Adrenal gland (tissue), 12 donors: ENCODE data around the gene CIB4. TPM values are rescaled to one million over a fixed set of nuclear protein-coding genes. Genes with fewer than 3 reads are reported as not detected.

Experiments used
- DNase-seq, 7 donors: peaks; one replicate each; pipeline ENCODE4 v3.0.0-alpha.2; 2019 to 2020
- H3K27ac ChIP-seq, 5 donors: fragments of 200-600 bp; sonication (generic) in 4 of 5; 1 replicate in 3 of 5; 2 replicates in 2 of 5; pipeline versions ENCODE4 v1.5.1 to v1.8.0; 2016 to 2020; ENCODE audit warnings: mild to moderate bottlenecking in 1 of 5
- H3K27me3 ChIP-seq: fragments of 200-600 bp; 2 replicates; pipeline ENCODE4 v1.8.0; 2021
- H3K36me3 ChIP-seq, 2 donors: fragments of 200-600 bp; replicated peaks in 1 of 2; 1 replicate in 1 of 2; 2 replicates in 1 of 2; pipeline versions ENCODE4 v1.5.1 to v1.8.0; 2018 to 2022
- H3K4me1 ChIP-seq, 2 donors: fragments of 200-600 bp; replicated peaks in 1 of 2; 1 replicate in 1 of 2; 2 replicates in 1 of 2; pipeline versions ENCODE4 v1.5.1 to v1.8.0; 2018 to 2021
- H3K4me3 ChIP-seq, 4 donors: fragments of 200-600 bp; sonication (generic) in 3 of 4; one replicate each; pipeline ENCODE4 v1.5.1; 2016 to 2018
- H3K9me3 ChIP-seq, 3 donors: fragments of 200-600 bp; sonication (generic) in 1 of 3; replicated peaks in 1 of 3; 1 replicate in 2 of 3; 2 replicates in 1 of 3; pipeline versions ENCODE4 v1.5.1 to v1.8.0; 2016 to 2021
- CTCF ChIP-seq, 6 experiments: fragments of 450-650 bp in 4 of 6; fragments of 200-600 bp in 2 of 6; sonication (generic) in 1 of 6; IDR thresholded peaks; 1 replicate in 5 of 6; 2 replicates in 1 of 6; pipeline versions ENCODE4 v1.5.1 to v1.8.0; 2016 to 2021; ENCODE audit warnings: antibody characterized with exemption in 6 of 6, mild to moderate bottlenecking in 2 of 6, moderate library complexity in 1 of 6
- POLR2A ChIP-seq, 2 donors: fragments of 450-650 bp; IDR thresholded peaks; one replicate each; pipeline ENCODE4 v1.6.1; 2017; ENCODE audit warnings: antibody characterized with exemption in 2 of 2, mild to moderate bottlenecking in 2 of 2, moderate library complexity in 1 of 2
- WGBS, 4 donors: extraction: QIAGEN DNeasy Blood & Tissue Kit in 2 of 4; methylation state at CpG; one replicate each; pipeline versions ENCODE4 v1.1.5 to v1.1.7; 2013 to 2017; 5-methylcytosine and 5-hydroxymethylcytosine counted together
- intact Hi-C, 2 donors: fragments of 100-400 bp; cut with DNase I; formaldehyde crosslinking; loops; one replicate each; pipeline versions ENCODE4 v1.14.1 to v1.15.0; 2022 to 2023
- polyA plus RNA-seq, 3 donors: library from polyadenylated mRNA; stranded (reverse); fragments of 200-250 nt in 2 of 3; fragments of 350-450 nt in 1 of 3; fragmentation: Illumina TruSeq in 1 of 3; extraction: RNeasy Lipid Tissue Mini Kit (QIAGEN cat#74804) in 1 of 3; gene quantifications; one replicate each; pipeline ENCODE4 v1.2.3, GENCODE V29; 2013 to 2014
- total RNA-seq, 9 donors: library from RNA; depleted of rRNA in 4 of 9; stranded (reverse); fragments of >200 nt in 4 of 9; fragments of 120-200 nt in 1 of 9; fragmentation: NEBNext Ultra II Directional in 1 of 9; extraction: Animal tissue kit (Norgen Biotek cat#: 25700) in 1 of 9; gene quantifications; one replicate each; pipeline versions ENCODE4 v1.1.0 to v1.2.4, GENCODE V29; 2013 to 2023
- donor health status: healthy with polysubstance abuse.
- donor health status: Bipolar disorder and iron deficiency.
- donor health status: DM: yes; HTN: yes; CAD: no.
- donor health status: DM: no; HTN: no; CAD: no.
- donor health status: DM: no; HTN: no; CAD: no.
- donor health status: DM: yes; HTN: yes; CAD: no.

CIB4 gene
- total and polyA plus RNA-seq, 12 donors = 2.2 to 10.1 (median 3.5) TPM; not detected in 2

GRCh38 chr2:26540961-26541360 lies 100.2 kb downstream of the CIB4 start:
- TF ChIP-seq CTCF (IDR thresholded peaks at IDR 0.05) = no peak
- TF ChIP-seq POLR2A (IDR thresholded peaks at IDR 0.05) = no peak
- DNase-seq = no peak
- Histone ChIP-seq H3K27me3 (no peaks in the 10 kb centered on the region), H3K9me3 (no peaks in the 10 kb centered on the region), H3K4me1 (no peaks in the 10 kb centered on the region), H3K27ac (no peak overlapping the region), H3K36me3 (no peaks in the 10 kb centered on the region), H3K4me3 (no peak overlapping the region)
- WGBS, 4 donors = 55 to 65% (median 63%) methylated on average over 6 of the region's 6 CpGs
- intact Hi-C loops = no loop called here

GRCh38 chr2:26540306-26540705 lies 100.9 kb downstream of the CIB4 start:
- H3K9me3 ChIP-seq = no peaks in the 10 kb centered on the region
- no peak for TF ChIP-seq CTCF (IDR thresholded peaks at IDR 0.05)
- TF ChIP-seq POLR2A (IDR thresholded peaks at IDR 0.05) = no peak
- DNase-seq = no peak

GRCh38 chr2:26537826-26538475 lies 103.2 kb downstream of the CIB4 start:
- Histone ChIP-seq H3K27ac (no peak overlapping the region), H3K9me3 (no peaks in the 10 kb centered on the region), H3K27me3 (no peaks in the 10 kb centered on the region), H3K4me3 (no peak overlapping the region), H3K4me1 (no peaks in the 10 kb centered on the region), H3K36me3 (no peaks in the 10 kb centered on the region)
- intact Hi-C loops = no loop called here
- DNase-seq = no peak
- WGBS, 4 donors = 78 to 89% (median 87%) methylated on average over 12 to 14 of the region's 14 CpGs
- TF ChIP-seq CTCF (IDR thresholded peaks at IDR 0.05) (no peak), POLR2A (IDR thresholded peaks at IDR 0.05) (no peak)

More at GRCh38 chr2:26540306-26540705, 100.9 kb downstream of the CIB4 start:
- Histone ChIP-seq H3K36me3 (no peaks in the 10 kb centered on the region), H3K4me3 (no peak overlapping the region), H3K27ac (no peak overlapping the region), H3K27me3 (no peaks in the 10 kb centered on the region), H3K4me1 (no peaks in the 10 kb centered on the region)
- WGBS, 4 donors = 74 to 75% (median 74%) methylated on average over 10 of the region's 10 CpGs
- intact Hi-C loops = no loop called here

GRCh38 chr2:26537069-26537825 lies 103.9 kb downstream of the CIB4 start:
- DNase-seq = no peak
- intact Hi-C loops = no loop called here
- Histone ChIP-seq H3K4me1 (no peaks in the 10 kb centered on the region), H3K27me3 (no peaks in the 10 kb centered on the region), H3K4me3 (no peak overlapping the region), H3K9me3 (no peaks in the 10 kb centered on the region), H3K27ac (no peak overlapping the region), H3K36me3 (no peaks in the 10 kb centered on the region)
- WGBS, 4 donors = 85 to 88% (median 87%) methylated on average over 12 to 17 of the region's 17 CpGs
- TF ChIP-seq POLR2A (IDR thresholded peaks at IDR 0.05) (no peak), CTCF (IDR thresholded peaks at IDR 0.05) (no peak)
